HCT116 (cell line): Measurements from ENCODE around the gene RAP1GAP2. TPM values are rescaled to one million over a fixed set of nuclear protein-coding genes. Genes with fewer than 3 reads are reported as not detected.

Source experiments
- ATAC-seq: fragments of 200-7000 bp; cut with Tn5 transposase; 2 replicates; pipeline ENCODE4 v1.9.1; 2020; ENCODE audit warnings: mild to moderate bottlenecking, moderate library complexity
- BruUV-seq: library from RNA; stranded (reverse); fragments of 400-500 nt; replicated peaks from 2 replicates; lab custom pipeline; 2021; lab: Mats Ljungman, UMichigan
- CTCF ChIA-PET: fragments of 300-600 bp; sonication (Branson Sonifier 250); formaldehyde crosslinking; loops from one replicate; lab custom pipeline; 2021; ENCODE audit warnings: antibody characterized with exemption; lab: Charles Lee
- POLR2A ChIA-PET: fragments of 300-600, 350-600 bp; sonication (Branson Sonifier 250); formaldehyde crosslinking; loops from one replicate; lab custom pipeline; 2021; ENCODE audit warnings: antibody characterized with exemption; lab: Charles Lee
- RAD21 ChIA-PET, 2 experiments: fragments of 300-600 bp; sonication (Branson Sonifier 250); formaldehyde crosslinking; loops; one replicate each; lab custom pipeline; 2023; ENCODE audit warnings: low total read pairs in 2 of 2; ENCODE audit not compliant: uncharacterized antibody in 2 of 2, unreplicated experiment in 2 of 2, low non-redundant PET in 1 of 2; lab: Charles Lee
- DNase-seq: peaks from one replicate; pipeline ENCODE4 v3.0.0-alpha.2; 2010; ENCODE audit warnings: low read depth, low spot score
- H2AFZ ChIP-seq: fragments of 200-600 bp; shearing (Covaris generic), sonication (generic); 2 replicates; pipeline ENCODE4 v1.6.1; 2017; ENCODE audit warnings: low read depth, mixed run types, mixed read lengths, antibody characterized with exemption, low read length; ENCODE audit not compliant: poor library complexity, severe bottlenecking
- H3K27ac ChIP-seq: 2 replicates; pipeline ENCODE4 v1.5.1; 2012; ENCODE audit warnings: low read depth, low read length
- H3K27me3 ChIP-seq: fragments of 200-600 bp; sonication (generic); 2 replicates; pipeline ENCODE4 v1.6.1; 2016; ENCODE audit warnings: mixed run types, low read length, mixed read lengths; ENCODE audit not compliant: insufficient read depth
- H3K36me3 ChIP-seq, 2 experiments: fragments of 200-500 bp in 1 of 2; fragments of 200-600 bp in 1 of 2; sonication (Bioruptor generic) in 1 of 2; sonication (generic) in 1 of 2; 2 replicates each; pipeline versions ENCODE4 v1.5.1 to v1.6.1; 2014 to 2016; ENCODE audit warnings: low read length in 2 of 2, inconsistent platforms in 1 of 2, mixed read lengths in 1 of 2, mixed run types in 1 of 2; ENCODE audit not compliant: insufficient read depth in 2 of 2, control insufficient read depth in 1 of 2
- H3K4me1 ChIP-seq, 2 experiments: fragments of 200-600 bp in 1 of 2; sonication (generic) in 1 of 2; 2 replicates each; pipeline versions ENCODE4 v1.5.1 to v1.6.1; 2012 to 2017; ENCODE audit warnings: low read length in 2 of 2, inconsistent platforms in 1 of 2, mild to moderate bottlenecking in 1 of 2, mixed read lengths in 1 of 2, mixed run types in 1 of 2, moderate library complexity in 1 of 2; ENCODE audit not compliant: insufficient read depth in 2 of 2, control insufficient read depth in 1 of 2
- H3K4me2 ChIP-seq: fragments of 200-600 bp; sonication (generic); 2 replicates; pipeline ENCODE4 v1.6.1; 2017; ENCODE audit warnings: mixed run types, low read length, mixed read lengths
- H3K4me3 ChIP-seq, 2 experiments: fragments of 200-600 bp in 1 of 2; sonication (generic) in 1 of 2; replicated peaks in 1 of 2; 2 replicates each; pipeline ENCODE4 v1.5.1; 2011 to 2016; ENCODE audit warnings: low read length in 2 of 2, control low read depth in 1 of 2, low read depth in 1 of 2, mild to moderate bottlenecking in 1 of 2, mixed read lengths in 1 of 2, mixed run types in 1 of 2
- H3K79me2 ChIP-seq: fragments of 200-600 bp; sonication (generic); 2 replicates; pipeline ENCODE4 v1.6.1; 2017; ENCODE audit warnings: mild to moderate bottlenecking, mixed run types, low read length, moderate library complexity, mixed read lengths; ENCODE audit not compliant: insufficient read depth
- H3K9ac ChIP-seq: fragments of 200-600 bp; sonication (generic); 2 replicates; pipeline ENCODE4 v1.6.1; 2016; ENCODE audit warnings: low read length, mixed read lengths
- H3K9me2 ChIP-seq: fragments of 200-600 bp; sonication (generic), shearing (Covaris generic); 2 replicates; pipeline ENCODE4 v1.6.1; 2017; ENCODE audit warnings: mixed run types, mild to moderate bottlenecking, moderate library complexity; ENCODE audit not compliant: insufficient read depth
- H3K9me3 ChIP-seq, 2 experiments: fragments of 200-500 bp in 1 of 2; fragments of 200-600 bp in 1 of 2; sonication (Bioruptor generic) in 1 of 2; sonication (generic) in 1 of 2; 2 replicates each; pipeline ENCODE4 v1.6.1; 2014 to 2017; ENCODE audit warnings: low read length in 2 of 2, mixed read lengths in 2 of 2, inconsistent platforms in 1 of 2, low read depth in 1 of 2, mild to moderate bottlenecking in 1 of 2, mixed run types in 1 of 2, moderate library complexity in 1 of 2; ENCODE audit not compliant: control insufficient read depth in 1 of 2, insufficient read depth in 1 of 2
- H4K20me1 ChIP-seq: fragments of 200-600 bp; sonication (generic), shearing (Covaris generic); 2 replicates; pipeline ENCODE4 v1.6.1; 2017; ENCODE audit warnings: mixed run types, mild to moderate bottlenecking, moderate library complexity; ENCODE audit not compliant: insufficient read depth
- CBX3 ChIP-seq: IDR thresholded peaks from 2 replicates; pipeline ENCODE4 v1.6.1; 2012; ENCODE audit warnings: low read depth
- CEBPB ChIP-seq: IDR thresholded peaks from 2 replicates; pipeline ENCODE4 v1.6.1; 2012; ENCODE audit warnings: low read depth
- ELF1 ChIP-seq: IDR thresholded peaks from 2 replicates; pipeline ENCODE4 v1.6.1; 2012; ENCODE audit warnings: low read depth, borderline replicate concordance
- EZH2 ChIP-seq: fragments of 200-600 bp; sonication (generic); IDR thresholded peaks from 2 replicates; pipeline ENCODE4 v1.6.1; 2017; ENCODE audit warnings: antibody characterized with exemption, mixed run types
- EZH2phosphoT487 ChIP-seq: fragments of 200-600 bp; IDR thresholded peaks from 2 replicates; pipeline ENCODE4 v1.6.1; 2018; ENCODE audit warnings: antibody characterized with exemption, borderline replicate concordance
- FOSL1 ChIP-seq: IDR thresholded peaks from 2 replicates; pipeline ENCODE4 v1.6.1; 2012; ENCODE audit warnings: low read depth
- JUND ChIP-seq: IDR thresholded peaks from 2 replicates; pipeline ENCODE4 v1.6.1; 2012
- POLR2A ChIP-seq: IDR thresholded peaks from 2 replicates; pipeline ENCODE4 v1.7.0; 2011; ENCODE audit warnings: borderline replicate concordance; ENCODE audit not compliant: insufficient read depth, insufficient read length; ENCODE audit errors: extremely low read depth
- POLR2AphosphoS5 ChIP-seq: IDR thresholded peaks from 2 replicates; pipeline ENCODE4 v1.6.1; 2011; ENCODE audit warnings: mild to moderate bottlenecking, low read depth, low read length, moderate library complexity
- SP1 ChIP-seq: IDR thresholded peaks from 2 replicates; pipeline ENCODE4 v1.6.1; 2012; ENCODE audit warnings: low read depth
- TCF7L2 ChIP-seq: IDR thresholded peaks from 2 replicates; pipeline ENCODE4 v1.7.0; 2011; ENCODE audit warnings: borderline replicate concordance, inconsistent platforms; ENCODE audit not compliant: insufficient read depth, insufficient read length; ENCODE audit errors: extremely low read depth
- ZFX ChIP-seq: fragments of 450-650 bp; IDR thresholded peaks from 2 replicates; pipeline ENCODE4 v1.6.1; 2017
- ZNF274 ChIP-seq: fragments of 200-500 bp; sonication (Bioruptor generic); IDR thresholded peaks from 2 replicates; pipeline ENCODE4 v1.6.1; 2014; ENCODE audit warnings: mild to moderate bottlenecking, low read depth, low read length, inconsistent platforms
- intact Hi-C: fragments of 100-400 bp; cut with micrococcal nuclease; formaldehyde crosslinking; loops from 2 replicates; pipeline ENCODE4 v1.10.0; 2022
- total RNA-seq: library from RNA; stranded (reverse); gene quantifications from one replicate; pipeline ENCODE4 v1.2.1, GENCODE V29; 2021; ENCODE audit not compliant: unreplicated experiment
- TF ChIP-seq, protein P1 (sequence below): IDR thresholded peaks from 2 replicates; pipeline ENCODE4 v1.6.1; 2011; ENCODE audit warnings: mild to moderate bottlenecking, low read length, moderate library complexity; ENCODE audit not compliant: insufficient replicate concordance; ENCODE audit errors: extremely low read depth
- TF ChIP-seq, protein P2 (sequence below): IDR thresholded peaks from 2 replicates; pipeline ENCODE4 v1.6.1; 2012
- TF ChIP-seq, protein P3 (sequence below): IDR thresholded peaks from 2 replicates; pipeline ENCODE4 v1.6.1; 2012

The RAP1GAP2 gene
- total RNA-seq, 1 experiment from 2014 or later, result 54.6 TPM

DNA sequence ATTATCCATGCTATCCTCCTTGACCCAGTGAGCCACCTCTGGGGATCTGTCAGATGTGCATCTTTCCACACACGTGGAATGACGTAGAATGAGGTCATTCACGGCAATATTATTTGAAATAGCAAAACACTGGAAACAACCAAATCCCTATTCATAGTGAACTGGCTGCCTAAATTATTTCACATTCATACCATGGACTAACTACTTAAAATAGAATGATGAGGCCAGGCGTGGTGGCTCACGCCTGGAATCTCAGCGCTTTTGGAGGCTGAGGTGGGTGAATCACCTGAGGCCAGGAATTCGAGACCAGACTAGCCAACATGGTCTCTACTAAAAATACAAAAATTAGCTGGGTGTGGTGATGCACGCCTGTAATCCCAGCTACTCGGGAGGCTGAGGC, 75.5 kb downstream of the RAP1GAP2 start:
- H3K27me3 ChIP-seq, result no peaks in the 10 kb centered on the region
- CTCF ChIA-PET, result no interaction called here
- H3K4me1 ChIP-seq, result peaks cover 2 to 30% of the 10 kb centered on the region in 2 experiments; a peak in 3 of 4 replicates
- no peaks in the 10 kb centered on the region for H3K9me2 ChIP-seq
- DNase-seq (no peak), ATAC-seq (peak; percentile 18; the same call in 1 of the 2 replicates)
- intact Hi-C loops, result no loop called here
- no peaks in the 10 kb centered on the region for H3K36me3 ChIP-seq
- H3K4me2 ChIP-seq, result peak overlapping the region; percentile 47
- H2AFZ ChIP-seq, result no peak overlapping the region
- H3K9ac ChIP-seq, result no peak overlapping the region
- no peak overlapping the region for H3K27ac ChIP-seq
- RAD21 ChIA-PET, result no interaction called here
- H3K9me3 ChIP-seq, result no peaks in the 10 kb centered on the region
- POLR2A ChIA-PET, result no interaction called here
- BruUV-seq, result no TSS peak
- no peak for TF ChIP-seq TCF7L2
- TF ChIP-seq EZH2, result no peak
- no peak for TF ChIP-seq FOSL1
- no peak for TF ChIP-seq ZNF274
- no peak for TF ChIP-seq ELF1
- no peak for TF ChIP-seq SP1
- no peak for TF ChIP-seq JUND
- TF ChIP-seq, protein P1, sequence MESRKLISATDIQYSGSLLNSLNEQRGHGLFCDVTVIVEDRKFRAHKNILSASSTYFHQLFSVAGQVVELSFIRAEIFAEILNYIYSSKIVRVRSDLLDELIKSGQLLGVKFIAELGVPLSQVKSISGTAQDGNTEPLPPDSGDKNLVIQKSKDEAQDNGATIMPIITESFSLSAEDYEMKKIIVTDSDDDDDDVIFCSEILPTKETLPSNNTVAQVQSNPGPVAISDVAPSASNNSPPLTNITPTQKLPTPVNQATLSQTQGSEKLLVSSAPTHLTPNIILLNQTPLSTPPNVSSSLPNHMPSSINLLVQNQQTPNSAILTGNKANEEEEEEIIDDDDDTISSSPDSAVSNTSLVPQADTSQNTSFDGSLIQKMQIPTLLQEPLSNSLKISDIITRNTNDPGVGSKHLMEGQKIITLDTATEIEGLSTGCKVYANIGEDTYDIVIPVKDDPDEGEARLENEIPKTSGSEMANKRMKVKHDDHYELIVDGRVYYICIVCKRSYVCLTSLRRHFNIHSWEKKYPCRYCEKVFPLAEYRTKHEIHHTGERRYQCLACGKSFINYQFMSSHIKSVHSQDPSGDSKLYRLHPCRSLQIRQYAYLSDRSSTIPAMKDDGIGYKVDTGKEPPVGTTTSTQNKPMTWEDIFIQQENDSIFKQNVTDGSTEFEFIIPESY, result no peak
- no peak for TF ChIP-seq EZH2phosphoT487
- H4K20me1 ChIP-seq, result no peaks in the 10 kb centered on the region
- H3K79me2 ChIP-seq, result no peaks in the 10 kb centered on the region
- H3K4me3 ChIP-seq, result no peak overlapping the region

DNA sequence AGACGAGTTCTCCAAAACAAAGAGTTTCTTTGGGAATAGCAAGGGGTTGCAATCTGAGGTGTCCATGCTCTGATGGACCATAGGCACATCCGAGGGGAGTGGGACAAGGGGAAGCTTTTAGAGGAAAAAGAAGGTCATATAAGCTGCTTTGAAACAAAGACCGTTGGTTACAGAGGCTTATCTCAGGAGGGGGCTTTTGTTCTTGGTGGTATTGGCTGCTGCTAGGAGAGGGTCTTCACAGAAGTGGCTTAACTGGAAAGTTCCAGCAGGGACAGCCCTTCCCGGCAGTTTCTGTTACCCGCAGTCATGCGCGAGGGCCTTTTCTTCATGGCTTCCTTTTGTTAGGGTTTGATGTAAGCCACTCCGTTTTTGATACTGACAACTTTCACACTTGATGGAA, 76.0 kb downstream of the RAP1GAP2 start:
- H3K4me1 ChIP-seq, result peaks cover 2 to 25% of the 10 kb centered on the region in 2 experiments; a peak in 3 of 4 replicates
- TF ChIP-seq POLR2AphosphoS5, result no peak
- no peak for TF ChIP-seq CEBPB
- no peak for TF ChIP-seq JUND
- no peak for TF ChIP-seq POLR2A
- TF ChIP-seq SP1, result no peak
- no peak for TF ChIP-seq CBX3
- TF ChIP-seq ZFX, result no peak
- TF ChIP-seq, protein P2, sequence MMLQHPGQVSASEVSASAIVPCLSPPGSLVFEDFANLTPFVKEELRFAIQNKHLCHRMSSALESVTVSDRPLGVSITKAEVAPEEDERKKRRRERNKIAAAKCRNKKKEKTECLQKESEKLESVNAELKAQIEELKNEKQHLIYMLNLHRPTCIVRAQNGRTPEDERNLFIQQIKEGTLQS, result no peak
- no peak for TF ChIP-seq ZNF274
- TF ChIP-seq, protein P3, sequence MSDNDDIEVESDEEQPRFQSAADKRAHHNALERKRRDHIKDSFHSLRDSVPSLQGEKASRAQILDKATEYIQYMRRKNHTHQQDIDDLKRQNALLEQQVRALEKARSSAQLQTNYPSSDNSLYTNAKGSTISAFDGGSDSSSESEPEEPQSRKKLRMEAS, result no peak
- TF ChIP-seq EZH2, result no peak
- TF ChIP-seq, protein P1, result no peak

More for the DNA sequence above, 76.0 kb downstream of the RAP1GAP2 start:
- no peak overlapping the region for H3K9ac ChIP-seq
- H3K27me3 ChIP-seq, result no peaks in the 10 kb centered on the region
- POLR2A ChIA-PET, result no interaction called here
- ATAC-seq (no peak), DNase-seq (no peak)
- BruUV-seq, result no TSS peak
- no peak overlapping the region for H3K4me3 ChIP-seq
- no peaks in the 10 kb centered on the region for H3K79me2 ChIP-seq
- CTCF ChIA-PET, result interaction anchor here (2.2 kb wide), 1 partner anchor 24 kb away, joined by 5 read pairs; no protein-coding TSS in a partner anchor
- H3K36me3 ChIP-seq, result no peaks in the 10 kb centered on the region
- intact Hi-C loops, result no loop called here
- H3K9me3 ChIP-seq, result no peaks in the 10 kb centered on the region
- no peak overlapping the region for H2AFZ ChIP-seq
- H4K20me1 ChIP-seq, result no peaks in the 10 kb centered on the region
- RAD21 ChIA-PET, result no interaction called here
- H3K27ac ChIP-seq, result no peak overlapping the region
- H3K4me2 ChIP-seq, result no peak overlapping the region
- no peaks in the 10 kb centered on the region for H3K9me2 ChIP-seq
